Cardiac fibroblast (primary cell): ENCODE results near the gene TSC1.
"Not testable (repeated sequence)": the region's sequence is repeated elsewhere in the genome, so short reads cannot be mapped to it uniquely, and the experiment has no call there.

Source experiments
- DNase-seq, 2 donors: peaks; one replicate each; pipeline versions ENCODE4 v3.0.0 to v3.0.0-alpha.2; 2010; ENCODE audit warnings: low read depth in 2 of 2
- H3K4me3 ChIP-seq, 2 donors: replicated peaks in 1 of 2; 1 replicate in 1 of 2; 2 replicates in 1 of 2; pipeline ENCODE4 v1.5.1; 2011; ENCODE audit warnings: low read depth in 2 of 2, low read length in 2 of 2, mild to moderate bottlenecking in 2 of 2, moderate library complexity in 1 of 2
- CTCF ChIP-seq: IDR thresholded peaks from one replicate; pipeline ENCODE4 v1.5.1; 2011; ENCODE audit warnings: low read depth, mild to moderate bottlenecking, low read length, inconsistent platforms

TSC1 gene

DNA sequence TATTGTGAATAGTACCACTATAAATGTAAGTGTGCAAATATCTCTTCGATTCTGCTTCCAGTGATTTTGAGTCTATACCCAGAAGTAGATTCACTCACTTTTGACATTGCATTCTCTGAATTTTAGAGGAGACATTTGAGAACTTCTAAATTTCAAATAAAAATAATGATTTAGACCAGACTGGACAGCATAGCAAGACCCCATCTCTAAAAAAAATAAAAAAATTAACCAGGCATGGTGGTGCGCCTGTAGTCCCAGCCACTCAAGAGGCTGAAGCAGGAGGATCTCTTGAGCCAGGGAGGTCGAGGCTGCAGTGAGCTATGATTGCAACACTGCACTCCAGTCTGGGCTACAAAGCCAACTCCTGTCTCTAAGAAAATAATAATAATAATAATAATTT, 32.2 kb upstream of the TSC1 start:
- DNase-seq = no peak

DNA sequence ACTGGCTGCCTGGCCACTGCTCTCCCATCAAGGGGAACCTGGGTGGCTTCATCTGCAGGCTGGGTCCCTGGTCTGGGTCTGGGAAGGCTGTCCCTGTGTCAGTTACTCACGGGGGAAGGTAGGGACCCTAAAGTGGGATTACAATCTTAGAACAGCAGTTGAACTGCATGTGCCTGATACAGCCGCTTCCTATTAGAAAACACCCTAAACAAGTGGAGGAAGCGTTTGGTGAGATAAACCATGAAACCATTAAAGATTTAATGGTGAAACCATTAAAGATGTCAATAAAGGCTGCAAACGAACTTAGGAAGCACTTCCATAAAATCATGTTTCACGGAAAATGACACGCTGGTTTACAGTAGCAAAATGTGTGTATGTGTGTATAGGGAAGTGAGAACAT, 31.5 kb upstream of the TSC1 start:
- no peak for DNase-seq
- H3K4me3 ChIP-seq = no peak overlapping the region
- TF ChIP-seq CTCF = no peak

More for the DNA sequence above, 32.2 kb upstream of the TSC1 start:
- no peak for TF ChIP-seq CTCF
- H3K4me3 ChIP-seq = no peak overlapping the region

DNA sequence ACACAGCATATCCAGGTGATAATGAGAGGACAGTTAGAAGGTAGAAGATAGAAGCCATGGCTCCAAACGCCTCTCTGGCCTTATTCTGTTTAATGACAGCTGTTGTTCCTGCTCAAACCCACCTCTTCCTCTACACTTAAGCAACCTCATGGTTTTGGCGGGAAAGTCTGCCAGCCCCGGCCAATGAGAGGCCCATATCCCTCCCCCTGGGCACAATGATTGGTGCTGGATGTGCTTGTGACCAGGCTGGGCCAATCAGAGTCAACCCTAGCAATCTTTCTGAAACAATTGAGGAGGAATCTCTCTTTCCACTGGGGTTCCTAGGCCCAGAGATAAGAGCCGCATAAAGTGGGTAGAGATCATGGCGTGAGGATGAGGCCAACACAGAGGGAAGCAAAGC, 29.3 kb upstream of the TSC1 start:
- TF ChIP-seq CTCF = no peak
- peak; percentile 20 to 31 for DNase-seq
- no peak overlapping the region for H3K4me3 ChIP-seq

- no peak overlapping the region for H3K4me3 ChIP-seq
- no peak for DNase-seq
- TF ChIP-seq CTCF = no peak
Observed at GRCh38 chr9:132973166-132973565, 28.8 kb upstream of the TSC1 start.

- DNase-seq = no peak
- H3K4me3 ChIP-seq = no peak overlapping the region
- no peak for TF ChIP-seq CTCF
Observed at GRCh38 chr9:132970324-132971062, 26.1 kb upstream of the TSC1 start.

- TF ChIP-seq CTCF = no peak
- no peak overlapping the region for H3K4me3 ChIP-seq
- DNase-seq = no peak
Observed at GRCh38 chr9:132969783-132970182, 25.4 kb upstream of the TSC1 start.

- not testable (repeated sequence) for DNase-seq, H3K4me3 ChIP-seq
Observed at GRCh38 chr9:132967908-132968307, 23.5 kb upstream of the TSC1 start.
